Upper lobe of left lung (tissue), 4 donors: ENCODE measurements around the gene CALN1.

Source experiments
- POLR2A ChIP-seq, 4 donors: fragments of 450-650 bp; IDR thresholded peaks; one replicate each; pipeline ENCODE4 v1.5.1; 2016 to 2017; ENCODE audit warnings: antibody characterized with exemption in 4 of 4, mild to moderate bottlenecking in 2 of 4
- TF ChIP-seq, protein P1 (sequence below), 6 experiments: fragments of 450-650 bp in 4 of 6; fragments of 200-600 bp in 2 of 6; sonication (generic) in 2 of 6; IDR thresholded peaks; one replicate each; pipeline ENCODE4 v1.5.1; 2016 to 2019; ENCODE audit warnings: antibody characterized with exemption in 6 of 6

DNA sequence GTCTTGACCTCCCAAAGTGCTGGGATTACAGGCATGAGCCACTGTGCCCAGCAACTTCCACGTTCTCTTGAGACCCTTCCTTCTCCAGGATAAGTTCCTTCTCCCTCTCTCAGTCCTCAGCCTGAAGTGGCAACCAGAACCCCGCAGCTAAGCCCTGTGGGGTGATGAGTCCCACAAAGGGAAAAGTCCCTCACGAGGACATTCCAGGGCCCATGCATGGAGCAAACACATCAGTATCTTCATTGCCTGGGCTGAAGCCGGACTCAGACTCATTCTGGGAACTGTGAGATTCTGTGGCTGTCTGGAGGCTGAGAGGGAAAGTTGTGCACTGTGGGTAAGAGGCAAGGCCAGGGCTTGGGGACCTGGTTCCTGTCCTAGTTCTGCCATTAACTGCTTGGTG lies 657.3 kb downstream of the CALN1 start:
- TF ChIP-seq, protein P1, sequence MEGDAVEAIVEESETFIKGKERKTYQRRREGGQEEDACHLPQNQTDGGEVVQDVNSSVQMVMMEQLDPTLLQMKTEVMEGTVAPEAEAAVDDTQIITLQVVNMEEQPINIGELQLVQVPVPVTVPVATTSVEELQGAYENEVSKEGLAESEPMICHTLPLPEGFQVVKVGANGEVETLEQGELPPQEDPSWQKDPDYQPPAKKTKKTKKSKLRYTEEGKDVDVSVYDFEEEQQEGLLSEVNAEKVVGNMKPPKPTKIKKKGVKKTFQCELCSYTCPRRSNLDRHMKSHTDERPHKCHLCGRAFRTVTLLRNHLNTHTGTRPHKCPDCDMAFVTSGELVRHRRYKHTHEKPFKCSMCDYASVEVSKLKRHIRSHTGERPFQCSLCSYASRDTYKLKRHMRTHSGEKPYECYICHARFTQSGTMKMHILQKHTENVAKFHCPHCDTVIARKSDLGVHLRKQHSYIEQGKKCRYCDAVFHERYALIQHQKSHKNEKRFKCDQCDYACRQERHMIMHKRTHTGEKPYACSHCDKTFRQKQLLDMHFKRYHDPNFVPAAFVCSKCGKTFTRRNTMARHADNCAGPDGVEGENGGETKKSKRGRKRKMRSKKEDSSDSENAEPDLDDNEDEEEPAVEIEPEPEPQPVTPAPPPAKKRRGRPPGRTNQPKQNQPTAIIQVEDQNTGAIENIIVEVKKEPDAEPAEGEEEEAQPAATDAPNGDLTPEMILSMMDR (IDR thresholded peaks at IDR 0.05), result no peak
- TF ChIP-seq POLR2A (IDR thresholded peaks at IDR 0.05), result no peak
